HAP-1 (cell line): ENCODE results near the gene GARNL3.

ENCODE experiments used
- DNase-seq, 2 experiments: peaks; one replicate each; pipeline ENCODE4 v3.0.0-alpha.2; 2016 to 2020; ENCODE audit warnings: low spot score in 2 of 2
- H3K27me3 ChIP-seq: fragments of 250-450 bp; sonication (Bioruptor Pico); 2 replicates; pipeline ENCODE4 v1.5.1; 2020; ENCODE audit warnings: low read depth, mild to moderate bottlenecking, moderate library complexity
- H3K36me3 ChIP-seq: fragments of 250-450 bp; sonication (Bioruptor Pico); replicated peaks from 2 replicates; pipeline ENCODE4 v1.5.1; 2020; ENCODE audit warnings: mild to moderate bottlenecking
- H3K4me1 ChIP-seq: fragments of 250-450 bp; sonication (Bioruptor Pico); 2 replicates; pipeline ENCODE4 v1.5.1; 2020; ENCODE audit warnings: mild to moderate bottlenecking
- H3K4me3 ChIP-seq: fragments of 250-450 bp; sonication (Bioruptor Pico); 2 replicates; pipeline ENCODE4 v1.5.1; 2020; ENCODE audit warnings: mild to moderate bottlenecking, moderate library complexity
- H3K9me3 ChIP-seq: fragments of 250-450 bp; sonication (Bioruptor Pico); 2 replicates; pipeline ENCODE4 v1.5.1; 2020; ENCODE audit warnings: mild to moderate bottlenecking, moderate library complexity
- in situ Hi-C: fragments of 300-500 bp; cut with MboI; formaldehyde crosslinking; loops from 3 replicates; pipeline ENCODE4 v1.14.3; 2020; ENCODE audit warnings: low sequenced_read_pairs, inconsistent platforms, mixed read lengths

Gene GARNL3

DNA sequence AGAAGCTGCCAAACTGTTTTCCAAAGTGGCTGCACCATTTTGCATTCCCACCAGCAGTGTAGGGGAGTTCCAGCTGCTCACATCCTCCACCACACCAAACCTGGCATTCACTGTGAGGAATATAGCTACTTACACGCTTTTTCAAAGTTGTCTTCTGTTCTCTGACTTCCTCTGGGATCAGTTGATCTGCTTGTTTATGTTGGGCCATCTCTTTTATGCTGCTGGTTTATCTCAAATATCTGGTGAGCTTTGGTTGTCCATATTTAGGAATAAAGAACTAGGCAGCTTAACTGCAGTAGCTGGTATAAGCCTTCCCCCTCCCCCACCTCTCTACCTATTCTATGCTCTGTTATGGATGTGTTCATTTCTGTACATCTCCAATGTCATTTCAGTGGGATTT, 151.1 kb downstream of the GARNL3 start:
- Histone ChIP-seq H3K36me3 (no peaks in the 10 kb centered on the region), H3K4me3 (no peak overlapping the region), H3K9me3 (no peaks in the 10 kb centered on the region), H3K4me1 (peaks cover 7% of the 10 kb centered on the region), H3K27me3 (no peaks in the 10 kb centered on the region)
- DNase-seq, result no peak
- in situ Hi-C loops, result no loop called here

DNA sequence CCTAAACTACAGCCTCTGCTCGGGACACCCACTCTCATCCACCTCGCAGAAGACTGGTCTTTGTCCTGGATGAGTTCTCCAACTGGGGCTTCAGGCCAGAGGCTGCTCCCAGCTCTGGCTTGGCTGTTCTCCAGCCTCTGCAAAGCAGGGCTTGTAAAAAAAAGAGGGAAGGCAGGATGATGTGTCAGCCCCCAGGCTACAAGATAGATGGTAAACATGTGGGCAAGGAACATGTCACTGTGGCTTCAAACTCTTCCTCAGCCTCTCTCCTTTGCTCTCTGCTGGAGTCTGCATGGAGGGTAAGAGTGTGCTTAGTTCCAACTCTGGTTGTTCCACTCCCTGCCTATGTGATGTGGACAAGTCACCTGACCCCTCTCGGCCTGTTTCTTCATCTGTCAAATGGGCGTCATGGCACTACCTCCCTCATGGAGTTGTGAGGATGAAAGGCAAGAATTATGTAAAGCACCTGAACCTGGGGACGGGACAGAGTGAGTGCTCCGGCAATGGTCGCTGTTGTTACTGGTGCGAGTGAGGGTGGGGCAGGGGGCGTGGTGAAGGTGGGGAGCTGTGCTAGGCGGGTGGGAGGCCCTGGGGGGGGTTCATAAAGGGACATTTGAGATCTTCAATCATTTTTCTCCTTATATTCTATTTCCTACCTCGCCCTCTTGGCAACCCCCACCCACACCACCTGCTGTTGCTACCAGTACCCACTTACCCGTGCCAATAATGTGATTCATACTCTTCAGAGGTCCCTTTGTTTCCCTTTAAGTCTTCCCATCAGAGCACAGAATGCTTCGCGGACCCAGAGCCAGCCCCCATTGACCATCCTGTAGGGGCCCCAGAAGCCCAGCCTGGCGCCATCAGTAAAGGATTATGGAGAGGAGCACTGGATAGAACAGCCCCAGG, 152.8 kb downstream of the GARNL3 start:
- Histone ChIP-seq H3K4me3 (no peak overlapping the region), H3K4me1 (no peaks in the 10 kb centered on the region), H3K36me3 (no peaks in the 10 kb centered on the region), H3K27me3 (no peaks in the 10 kb centered on the region), H3K9me3 (no peaks in the 10 kb centered on the region)
- DNase-seq, result no peak
- in situ Hi-C loops, result no loop called here

DNA sequence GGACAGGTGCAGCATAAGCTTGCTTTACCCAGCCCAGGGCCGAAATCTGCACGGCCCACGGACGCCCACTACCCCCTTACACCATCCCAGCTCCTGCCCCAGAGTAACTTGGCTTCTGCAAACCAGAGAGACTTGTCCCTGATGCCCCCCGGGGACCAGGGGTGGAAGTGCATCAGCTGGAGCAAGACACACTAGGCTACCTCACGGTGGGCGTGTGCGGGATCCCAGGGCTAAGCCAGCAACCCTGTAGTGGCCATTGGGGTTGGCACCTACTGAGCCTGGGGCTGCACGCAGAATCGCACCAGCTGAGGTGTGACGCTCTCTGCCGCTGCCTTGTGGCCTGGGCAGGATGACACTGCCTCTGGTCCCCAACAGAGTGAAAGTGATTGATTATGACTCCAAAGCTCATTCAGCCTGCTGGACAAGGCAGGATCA, 153.5 kb downstream of the GARNL3 start:
- Histone ChIP-seq H3K4me3 (no peak overlapping the region), H3K4me1 (no peaks in the 10 kb centered on the region; the same call in 1 of the 2 replicates), H3K27me3 (no peaks in the 10 kb centered on the region), H3K36me3 (no peaks in the 10 kb centered on the region), H3K9me3 (no peaks in the 10 kb centered on the region)
- DNase-seq, result peak; percentile 21 to 75
- in situ Hi-C loops, result no loop called here

DNA sequence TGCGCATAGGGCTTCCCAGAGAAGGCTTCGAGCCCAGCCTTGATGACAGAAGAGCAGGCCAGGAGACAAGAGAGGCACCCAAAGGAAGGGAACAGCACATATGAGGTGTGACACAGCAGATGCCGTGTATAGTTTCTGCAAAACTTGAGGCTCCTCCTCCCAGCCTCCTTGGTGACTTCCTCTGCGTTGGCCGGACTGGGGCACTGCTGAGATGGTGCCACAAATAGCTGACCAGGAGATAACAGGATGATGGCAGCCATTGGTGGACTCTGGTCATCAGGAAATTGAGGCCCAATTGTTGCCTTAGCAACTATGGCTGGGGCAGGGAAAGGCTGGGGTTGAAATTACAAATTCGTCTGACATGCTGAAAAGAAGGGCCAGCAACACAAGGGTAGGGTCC, 154.8 kb downstream of the GARNL3 start:
- no peaks in the 10 kb centered on the region for H3K36me3 ChIP-seq
- no peaks in the 10 kb centered on the region for H3K9me3 ChIP-seq
- H3K4me1 ChIP-seq, result no peaks in the 10 kb centered on the region; the same call in 1 of the 2 replicates
- no peaks in the 10 kb centered on the region for H3K27me3 ChIP-seq
- DNase-seq, result no peak
- H3K4me3 ChIP-seq, result no peak overlapping the region
- in situ Hi-C loops, result no loop called here

DNA sequence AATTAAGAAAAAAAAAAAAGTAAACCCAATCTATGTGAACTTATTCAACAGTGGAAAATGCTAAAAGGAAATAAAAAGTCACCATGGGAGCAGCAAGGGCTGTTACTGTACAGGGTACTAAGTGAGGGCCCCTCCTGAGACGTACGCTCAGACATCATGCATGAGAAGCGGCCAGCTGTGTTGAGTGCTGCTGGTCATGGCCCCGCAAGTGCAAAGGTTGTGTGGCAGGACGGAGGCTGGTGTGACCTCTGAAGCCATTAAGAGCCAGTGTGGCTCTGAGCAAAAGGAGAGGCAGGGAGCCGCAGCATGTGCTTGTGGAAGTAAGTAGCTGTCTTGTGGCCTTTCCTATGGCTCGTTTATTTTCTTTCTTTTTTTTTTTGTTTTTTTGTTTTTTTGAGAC, 156.5 kb downstream of the GARNL3 start:
- H3K9me3 ChIP-seq, result no peaks in the 10 kb centered on the region
- H3K27me3 ChIP-seq, result no peaks in the 10 kb centered on the region
- in situ Hi-C loops, result no loop called here
- H3K36me3 ChIP-seq, result no peaks in the 10 kb centered on the region
- DNase-seq, result no peak
- peaks cover 2% of the 10 kb centered on the region for H3K4me1 ChIP-seq
- H3K4me3 ChIP-seq, result no peak overlapping the region

DNA sequence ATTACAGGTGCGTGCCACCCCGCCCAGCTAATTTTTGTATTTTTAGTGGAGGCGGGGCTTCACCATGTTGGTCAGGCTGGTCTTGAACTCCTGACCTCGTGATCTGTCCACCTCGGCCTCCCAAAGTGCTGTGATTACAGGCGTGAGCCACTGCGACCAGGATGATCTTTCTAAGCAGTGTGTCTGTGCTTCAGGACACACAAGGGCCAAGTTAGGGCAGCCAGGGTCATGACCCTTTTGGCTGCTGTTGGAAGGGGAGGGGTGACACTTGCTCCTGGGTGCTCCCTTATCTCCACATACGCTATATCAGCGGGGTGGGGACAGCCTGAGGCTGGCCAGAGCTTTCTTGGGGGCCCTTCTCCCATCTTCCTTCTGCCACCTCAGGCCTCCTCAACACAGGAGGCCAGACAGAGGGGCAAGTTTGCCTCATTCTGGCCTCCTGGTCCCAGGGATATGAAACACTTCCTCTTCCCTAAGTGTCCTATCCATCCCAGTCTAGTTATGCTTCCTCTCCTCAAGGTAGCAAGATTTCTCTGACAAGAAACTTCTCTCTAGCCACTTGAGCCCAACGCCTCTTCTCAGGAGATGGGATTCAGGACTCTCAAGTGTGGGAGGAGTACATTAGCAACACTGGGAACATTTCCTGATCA, 157.7 kb downstream of the GARNL3 start:
- in situ Hi-C loops, result no loop called here

DNA sequence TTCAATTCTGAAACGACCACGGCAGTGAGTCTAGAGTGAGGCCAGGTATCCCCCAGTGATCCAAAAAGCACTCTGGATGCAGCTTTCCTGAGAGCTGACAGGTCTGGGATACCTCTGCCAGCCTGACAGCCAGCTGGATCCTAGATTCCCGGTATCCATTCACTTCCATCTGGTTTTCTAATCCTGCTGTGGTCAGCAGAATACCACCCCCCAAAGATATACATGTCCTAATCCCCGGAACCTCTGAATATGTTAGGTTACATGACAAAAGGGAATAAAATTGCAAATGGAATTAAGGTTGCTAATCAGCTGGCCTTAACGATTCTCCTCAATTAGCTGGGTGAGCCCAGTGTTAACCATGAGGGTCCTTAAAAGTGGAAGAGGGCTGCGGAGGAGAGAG, 158.2 kb downstream of the GARNL3 start:
- Histone ChIP-seq H3K9me3 (no peaks in the 10 kb centered on the region), H3K4me3 (peak overlapping the region; percentile 92), H3K4me1 (peaks cover 2% of the 10 kb centered on the region), H3K27me3 (no peaks in the 10 kb centered on the region), H3K36me3 (no peaks in the 10 kb centered on the region; the same call in 1 of the 2 replicates)
- DNase-seq, result peak in 1 of 2 experiments; percentile 34
- in situ Hi-C loops, result no loop called here

More for the DNA sequence above, 157.7 kb downstream of the GARNL3 start:
- no peak for DNase-seq
- Histone ChIP-seq H3K27me3 (no peaks in the 10 kb centered on the region), H3K4me1 (peaks cover 2% of the 10 kb centered on the region), H3K9me3 (no peaks in the 10 kb centered on the region), H3K36me3 (no peaks in the 10 kb centered on the region), H3K4me3 (peak overlapping the region; percentile 92)

DNA sequence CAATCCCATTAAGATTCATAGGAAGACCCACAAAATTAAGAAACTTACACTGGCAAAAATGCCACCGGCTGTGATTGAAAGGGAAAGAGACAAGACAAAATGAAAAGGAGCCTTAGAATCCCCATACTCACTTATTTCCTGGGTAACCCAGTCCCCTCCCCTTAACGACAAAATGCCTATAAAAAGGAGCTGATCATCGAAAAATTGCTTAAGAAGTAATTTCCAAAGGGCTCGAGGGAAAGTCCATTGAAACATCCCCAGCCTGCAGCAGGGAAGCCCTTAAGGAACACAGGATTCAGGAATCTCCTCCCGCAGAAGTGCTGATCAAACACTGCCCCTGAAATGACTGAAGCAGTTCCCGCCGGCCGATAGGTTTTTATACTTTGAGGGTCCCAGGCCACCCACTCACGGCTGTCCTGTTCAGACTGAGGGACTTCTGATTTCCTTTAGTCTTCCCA, 158.9 kb downstream of the GARNL3 start:
- DNase-seq, result no peak
- H3K36me3 ChIP-seq, result peaks cover 6% of the 10 kb centered on the region; the same call in 1 of the 2 replicates
- in situ Hi-C loops, result no loop called here
- peaks cover 2% of the 10 kb centered on the region for H3K4me1 ChIP-seq
- H3K27me3 ChIP-seq, result no peaks in the 10 kb centered on the region
- no peaks in the 10 kb centered on the region for H3K9me3 ChIP-seq
- H3K4me3 ChIP-seq, result peak overlapping the region; percentile 92

DNA sequence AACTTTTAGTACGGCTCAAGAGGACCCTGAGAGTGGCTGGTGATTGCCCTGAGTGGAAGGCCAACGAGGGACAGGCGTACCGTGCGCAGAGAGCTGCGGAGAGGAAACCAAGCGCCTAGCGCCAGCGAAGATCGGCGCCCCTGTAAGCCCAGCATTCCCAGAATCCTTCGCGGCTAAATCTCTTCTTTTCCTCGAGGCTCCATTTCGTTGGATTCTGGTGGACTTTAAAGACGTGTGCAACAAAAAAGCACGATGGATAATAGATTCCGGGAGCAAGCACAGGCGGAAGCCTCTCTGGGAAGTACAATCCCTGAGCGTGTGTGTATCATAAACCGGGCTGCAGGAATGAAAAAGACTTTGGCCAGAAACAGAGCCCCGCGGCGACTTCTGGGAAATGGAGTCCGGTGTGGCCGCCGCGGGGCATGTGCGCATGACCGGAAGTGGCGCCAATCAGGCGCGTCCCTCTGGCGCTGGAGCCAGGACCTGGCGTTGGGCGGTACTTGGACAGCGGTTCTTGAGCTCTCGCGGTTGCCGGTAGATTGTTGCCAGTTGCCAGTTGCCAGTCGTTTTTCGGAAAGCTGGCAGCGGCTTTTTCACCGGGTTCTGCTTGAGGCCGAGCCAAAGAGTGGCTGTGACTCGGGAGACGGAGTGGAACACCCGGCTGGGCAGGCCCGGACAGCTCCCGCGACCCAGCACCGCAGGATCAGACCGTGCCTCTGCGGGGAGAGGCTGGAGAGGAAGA, 159.5 kb downstream of the GARNL3 start, which contains the start of gene ZNF79:
Gene ZNF79, plus strand, starts transcription at position 449 of the 742 bp plus-strand sequence. CDS start 406 bp downstream, outside the sequence.
- no peaks in the 10 kb centered on the region for H3K27me3 ChIP-seq
- peak within 1 kb of the TSS; percentile 92 for H3K4me3 ChIP-seq
- H3K36me3 ChIP-seq, result peaks cover 11% of the 10 kb centered on the region
- peak; percentile 91 to 94 for DNase-seq
- H3K4me1 ChIP-seq, result peaks cover 2% of the 10 kb centered on the region
- no peaks in the 10 kb centered on the region for H3K9me3 ChIP-seq
- in situ Hi-C loops, result no loop called here

DNA sequence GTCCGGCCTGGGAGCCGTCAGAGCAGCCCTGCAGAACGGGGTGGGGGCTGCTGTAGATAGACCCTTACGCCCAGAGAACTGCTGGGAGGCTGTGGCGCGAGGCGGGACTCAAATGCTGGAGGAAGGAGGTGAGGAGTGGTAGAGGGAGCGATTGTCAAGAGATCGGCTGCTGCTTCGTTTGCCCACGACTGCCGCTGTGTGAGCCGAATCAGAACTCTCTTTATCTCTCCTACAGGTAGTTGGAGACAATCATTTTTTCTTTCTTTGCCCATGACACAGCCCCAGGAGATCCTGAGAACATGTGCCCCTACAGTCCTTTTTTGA, 160.1 kb downstream of the GARNL3 start:
- Histone ChIP-seq H3K27me3 (no peaks in the 10 kb centered on the region), H3K36me3 (peaks cover 11% of the 10 kb centered on the region), H3K4me1 (peaks cover 2% of the 10 kb centered on the region), H3K9me3 (no peaks in the 10 kb centered on the region), H3K4me3 (peak overlapping the region; percentile 92)
- in situ Hi-C loops, result no loop called here
- DNase-seq, result no peak

DNA sequence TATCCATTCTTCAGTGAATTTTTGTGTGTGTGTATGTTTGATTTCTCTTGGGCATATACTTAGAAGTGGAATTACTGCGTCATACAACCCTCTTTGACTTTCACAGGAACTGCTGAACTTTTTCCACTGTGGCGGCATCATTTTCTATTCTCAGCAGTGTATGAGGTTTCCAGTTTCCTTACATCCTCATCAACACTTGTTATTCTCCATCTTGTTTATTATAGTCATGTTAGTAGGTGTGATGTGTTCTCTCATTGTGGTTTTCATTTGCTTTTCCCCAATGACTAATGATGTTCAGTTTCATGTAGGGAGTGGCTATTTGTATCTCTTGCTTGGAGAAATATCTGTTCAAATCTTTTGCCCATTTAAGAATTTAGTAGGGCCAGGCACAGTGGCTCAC, 162.2 kb downstream of the GARNL3 start:
- in situ Hi-C loops, result no loop called here
- H3K27me3 ChIP-seq, result no peaks in the 10 kb centered on the region
- peaks cover 2% of the 10 kb centered on the region for H3K4me1 ChIP-seq
- peaks cover 14% of the 10 kb centered on the region for H3K36me3 ChIP-seq
- DNase-seq, result no peak
- H3K9me3 ChIP-seq, result no peaks in the 10 kb centered on the region
- H3K4me3 ChIP-seq, result no peak overlapping the region

DNA sequence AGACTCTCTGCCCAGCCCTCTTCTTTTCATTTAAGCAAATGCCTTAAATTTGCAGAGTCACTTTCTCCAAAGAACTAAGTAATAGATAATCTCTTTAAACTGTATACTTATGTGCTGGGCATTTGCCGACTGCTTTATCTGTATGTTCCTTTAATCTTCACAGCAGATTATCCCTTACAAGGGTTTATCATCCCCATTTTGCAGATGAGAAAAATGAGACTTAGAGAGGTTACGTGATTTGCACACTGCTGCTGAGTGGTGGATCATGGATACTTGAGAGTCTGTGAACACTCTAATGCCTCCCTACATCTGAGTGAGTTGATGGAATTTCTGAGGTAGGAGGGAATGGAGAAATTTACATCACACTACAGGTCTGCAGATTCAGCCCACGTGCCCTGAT, 163.8 kb downstream of the GARNL3 start:
- in situ Hi-C loops, result no loop called here
- Histone ChIP-seq H3K27me3 (no peaks in the 10 kb centered on the region), H3K4me1 (peaks cover 2% of the 10 kb centered on the region; the same call in 1 of the 2 replicates), H3K9me3 (no peaks in the 10 kb centered on the region), H3K36me3 (peaks cover 22% of the 10 kb centered on the region), H3K4me3 (no peak overlapping the region)
- no peak for DNase-seq

DNA sequence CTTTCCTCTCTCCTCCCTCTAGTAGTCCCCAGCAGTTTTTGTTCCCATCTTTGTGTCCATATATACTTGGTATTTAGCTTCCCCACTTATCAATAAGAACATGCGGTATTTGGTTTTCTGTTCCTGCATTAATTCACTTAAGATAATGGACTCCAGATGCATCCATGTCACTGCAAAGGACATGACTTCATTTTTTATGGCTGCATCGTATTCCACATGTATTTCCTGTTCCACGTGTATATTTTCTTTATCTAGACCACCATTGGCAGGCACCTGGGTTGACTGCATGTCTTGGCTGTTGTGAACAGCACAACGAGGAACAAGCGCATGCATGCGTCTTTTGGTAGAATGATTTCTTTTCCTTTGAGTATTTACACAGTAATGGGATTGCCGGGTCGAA, 165.8 kb downstream of the GARNL3 start:
- Histone ChIP-seq H3K9me3 (no peaks in the 10 kb centered on the region), H3K27me3 (no peaks in the 10 kb centered on the region), H3K4me1 (no peaks in the 10 kb centered on the region), H3K4me3 (no peak overlapping the region), H3K36me3 (peaks cover 39% of the 10 kb centered on the region)
- DNase-seq, result no peak
- in situ Hi-C loops, result no loop called here
